SK-N-MC (cell line): ENCODE measurements around the gene SEM1.

Experiments used
- EZH2 ChIP-seq: fragments of 200-600 bp; sonication (generic); IDR thresholded peaks from one replicate; pipeline ENCODE4 v1.6.1; 2017; ENCODE audit warnings: antibody characterized with exemption
- POLR2AphosphoS5 ChIP-seq: IDR thresholded peaks from 2 replicates; pipeline ENCODE4 v1.6.1; 2012; ENCODE audit warnings: mild to moderate bottlenecking, low read depth, low read length, borderline replicate concordance

DNA sequence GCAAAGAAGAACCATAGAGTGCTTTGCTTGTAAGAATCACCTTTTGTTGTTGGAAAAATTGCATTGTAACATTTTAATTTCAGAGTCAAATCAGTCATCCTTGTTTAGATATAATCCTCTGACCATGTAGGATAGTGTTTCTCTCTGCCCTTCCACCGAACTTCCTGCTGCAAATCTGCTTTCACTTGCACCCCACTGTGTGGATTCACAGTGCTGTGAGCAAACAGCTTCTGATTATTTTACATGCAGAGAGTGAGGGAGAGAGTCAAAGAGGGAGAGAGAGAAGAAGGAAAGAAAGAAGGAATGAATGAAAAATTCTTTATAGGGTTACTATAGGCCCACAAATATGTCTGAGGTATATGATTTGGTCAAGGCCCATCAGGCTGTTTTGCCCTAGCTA is 30.0 kb upstream of the SEM1 start:
- TF ChIP-seq EZH2 (no peak), POLR2AphosphoS5 (no peak)
